ENCODE measurements around the gene ANAPC2.
"Not testable (repeated sequence)": the region's sequence is repeated elsewhere in the genome, so short reads cannot be mapped to it uniquely, and the experiment has no call there.

Gene ANAPC2

GRCh38 chr9:137139468-137140150 lies 48.8 kb downstream of the ANAPC2 start:
- no peak overlapping the region for H3K27ac ChIP-seq
- TF ChIP-seq ZFX (IDR thresholded peaks at IDR 0.05; ENCODE audit: borderline replicate concordance), result no peak
- TF ChIP-seq CTCF (IDR thresholded peaks at IDR 0.05), result no peak

- no peak within 1 kb of the TSS; the same call in 1 of the 2 replicates for H3K27ac ChIP-seq
- no peak for TF ChIP-seq CTCF (IDR thresholded peaks at IDR 0.05)
These were observed 49.5 kb downstream of the ANAPC2 start, which contains the start of gene GRIN1 for GRCh38 chr9:137138722-137139467. TSS of gene GRIN1 (plus strand) at chr9:137139154. CDS start at chr9:137139487, 333 bp downstream.

- TF ChIP-seq ZFX (IDR thresholded peaks at IDR 0.05; ENCODE audit: borderline replicate concordance) (no peak), CTCF (IDR thresholded peaks at IDR 0.05) (no peak)
- H3K27ac ChIP-seq, result no peak overlapping the region; the same call in 1 of the 2 replicates
These were observed 50.2 kb downstream of the ANAPC2 start for GRCh38 chr9:137138058-137138721.

GRCh38 chr9:137136881-137137607 lies 51.3 kb downstream of the ANAPC2 start:
- no peak for TF ChIP-seq CTCF (IDR thresholded peaks at IDR 0.05)
- no peak for TF ChIP-seq ZFX (IDR thresholded peaks at IDR 0.05; ENCODE audit: borderline replicate concordance)
- no peak overlapping the region; the same call in 1 of the 2 replicates for H3K27ac ChIP-seq

- H3K27ac ChIP-seq, result peak overlapping the region; percentile 59
- TF ChIP-seq CTCF (IDR thresholded peaks at IDR 0.05) (no peak), ZFX (IDR thresholded peaks at IDR 0.05; ENCODE audit: borderline replicate concordance) (no peak)
These were observed 52.0 kb downstream of the ANAPC2 start for GRCh38 chr9:137136261-137136880.

- not testable (repeated sequence) for H3K27ac ChIP-seq
These were observed 53.2 kb downstream of the ANAPC2 start for GRCh38 chr9:137135154-137135553.

GRCh38 chr9:137134191-137134590 lies 54.2 kb downstream of the ANAPC2 start:
- TF ChIP-seq CTCF (IDR thresholded peaks at IDR 0.05), result no peak
- TF ChIP-seq ZFX (IDR thresholded peaks at IDR 0.05; ENCODE audit: borderline replicate concordance), result no peak
- no peak overlapping the region for H3K27ac ChIP-seq

All from 22Rv1 (cell line).